ENCODE data around the gene SENP7.

The SENP7 gene

GRCh38 chr3:101279765-101280385 is 233.1 kb downstream of the SENP7 start:
- no peak for DNase-seq (ENCODE audit: low read depth)
- TF ChIP-seq CTCF (conservative IDR thresholded peaks at IDR 0.05; ENCODE audit: low read depth, low read length), result no peak
- H3K4me3 ChIP-seq (ENCODE audit: low read length), result no peak overlapping the region

- no peak overlapping the region for H3K4me3 ChIP-seq (ENCODE audit: low read length)
- no peak for TF ChIP-seq CTCF (conservative IDR thresholded peaks at IDR 0.05; ENCODE audit: low read depth, low read length)
- DNase-seq (ENCODE audit: low read depth), result no peak
Measured at GRCh38 chr3:101279162-101279561, 233.8 kb downstream of the SENP7 start.

- TF ChIP-seq CTCF (conservative IDR thresholded peaks at IDR 0.05; ENCODE audit: low read depth, low read length), result no peak
- no peak for DNase-seq (ENCODE audit: low read depth)
- no peak overlapping the region for H3K4me3 ChIP-seq (ENCODE audit: low read length)
Measured at GRCh38 chr3:101278727-101279126, 234.3 kb downstream of the SENP7 start.

Data from retinal pigment epithelial cell (primary cell).